SH-SY5Y (cell line): ENCODE data around the gene MRPL50.

Experiments used
- GATA2 ChIP-seq: IDR thresholded peaks from 2 replicates; pipeline ENCODE4 v1.6.1; 2011; ENCODE audit warnings: mild to moderate bottlenecking, low read depth, low read length
- GATA3 ChIP-seq: IDR thresholded peaks from 2 replicates; pipeline ENCODE4 v1.6.1; 2011; ENCODE audit warnings: low read depth, mild to moderate bottlenecking, low read length, moderate library complexity

DNA sequence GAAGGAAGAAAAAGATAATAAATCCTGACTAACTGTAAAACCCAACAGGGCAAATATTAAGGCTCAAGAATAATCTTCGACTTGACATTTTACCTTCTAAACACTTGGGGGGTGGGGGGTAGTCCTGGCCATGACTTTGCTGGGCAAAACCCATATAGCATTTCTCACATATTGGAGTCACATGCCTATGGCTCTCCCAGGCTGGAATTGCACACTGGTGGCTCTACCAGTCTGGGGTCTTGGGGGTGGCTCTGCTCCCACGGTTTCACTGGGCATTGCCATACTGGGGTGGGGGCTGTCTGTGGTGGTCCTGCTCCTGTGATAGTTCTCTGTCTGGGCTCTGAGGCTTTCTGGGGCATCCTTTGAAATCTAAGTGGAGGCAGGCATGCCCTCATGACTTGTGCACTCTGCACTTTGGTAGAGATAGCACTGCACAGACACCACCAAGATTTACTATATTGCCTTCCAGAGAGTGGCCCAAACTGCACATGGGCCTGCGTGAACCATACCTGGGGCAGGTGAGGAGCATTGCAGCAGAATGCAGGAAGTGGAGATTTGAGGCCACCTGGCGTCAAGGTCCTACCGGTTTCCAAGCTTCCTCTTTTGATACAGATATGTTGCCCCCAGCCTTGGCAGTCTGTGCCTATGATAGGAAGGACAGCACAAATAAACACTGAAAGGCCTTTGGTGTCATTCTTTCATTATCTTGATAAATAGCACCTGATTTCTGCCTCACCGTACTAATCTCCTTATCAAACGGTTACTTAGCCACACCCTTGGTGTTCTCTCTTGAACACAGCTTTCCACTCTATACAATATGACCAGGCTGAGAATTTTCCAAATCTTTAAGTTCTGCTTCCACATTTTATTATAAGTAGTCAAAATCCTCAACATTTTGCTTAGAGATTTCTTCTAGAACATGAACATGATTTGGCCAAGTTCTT is 43.4 kb downstream of the MRPL50 start:
- TF ChIP-seq GATA3 (no peak), GATA2 (no peak)
